Mammary epithelial cell (primary cell): ENCODE measurements around the gene TMPRSS2.

Experiments used
- CTCF ChIP-seq, 2 donors: IDR thresholded peaks in 1 of 2; conservative IDR thresholded peaks in 1 of 2; 2 replicates each; pipeline ENCODE4 v1.5.1; 2011 to 2012; ENCODE audit warnings: inconsistent platforms in 2 of 2, low read length in 2 of 2, mild to moderate bottlenecking in 2 of 2, control low read depth in 1 of 2, low read depth in 1 of 2; ENCODE audit not compliant: insufficient read depth in 1 of 2; ENCODE audit errors: extremely low read depth in 1 of 2
- EZH2 ChIP-seq: IDR thresholded peaks from 2 replicates; pipeline ENCODE4 v1.6.1; 2012; ENCODE audit warnings: low read length, inconsistent platforms, borderline replicate concordance

- no peak for TF ChIP-seq CTCF (conservative IDR thresholded peaks at IDR 0.05 in 1 of 2, IDR thresholded peaks at IDR 0.05 in 1 of 2; ENCODE audit: extremely low read depth in 1 of 2, insufficient read depth in 1 of 2, low read depth in 1 of 2, low read length in 2 of 2)
- TF ChIP-seq EZH2 = no peak
These were observed 28.3 kb downstream of the TMPRSS2 start for GRCh38 chr21:41479686-41480085.
